HG02852 (cell line): Measurements from ENCODE around the gene C2CD4D.
"Not testable (repeated sequence)": the region's sequence is repeated elsewhere in the genome, so short reads cannot be mapped to it uniquely, and the experiment has no call there.

Experiments
- ATAC-seq: cut with Tn5 transposase; IDR thresholded peaks from one replicate; pipeline ENCODE4 v1.9.1; 2021; ENCODE audit warnings: mild to moderate bottlenecking, moderate library complexity; ENCODE audit not compliant: unreplicated experiment

C2CD4D gene

GRCh38 chr1:151858886-151859665 lies 19.5 kb upstream of the C2CD4D start:
- no peak for ATAC-seq

DNA sequence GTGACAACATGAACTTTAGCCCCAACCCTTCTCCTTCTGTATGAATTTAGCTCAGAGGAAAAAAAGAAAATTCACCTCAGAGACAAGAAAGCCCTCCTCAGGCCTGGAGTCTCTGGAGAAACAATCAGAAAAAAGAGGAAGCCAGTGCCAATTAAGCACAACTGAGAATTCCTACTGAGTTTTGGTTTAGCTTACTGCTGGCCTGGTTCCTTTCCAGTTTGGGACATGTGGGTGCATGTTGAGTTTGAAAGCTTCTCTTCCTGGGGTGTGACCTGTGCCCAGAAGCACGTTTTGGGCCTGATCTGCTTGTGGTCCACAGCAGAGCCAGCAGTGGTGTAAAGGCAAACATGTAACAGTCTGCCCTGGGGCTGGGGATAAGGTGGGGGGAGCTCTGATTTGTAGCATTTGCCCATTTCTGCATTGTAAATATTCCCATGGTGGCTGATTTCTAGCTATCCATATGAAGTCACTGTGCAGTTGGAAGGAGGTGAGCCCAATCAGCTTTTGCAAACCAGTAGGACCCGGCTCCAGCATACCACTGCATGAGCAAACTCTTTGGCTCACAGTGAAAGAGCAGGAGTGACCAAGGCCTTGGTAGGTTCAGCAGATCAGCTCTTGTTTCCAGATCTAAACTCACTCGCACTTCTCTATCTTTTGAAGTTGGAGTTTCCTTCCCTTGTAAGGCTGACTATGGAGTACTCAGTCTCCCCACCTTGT lies 18.6 kb upstream of the C2CD4D start:
- ATAC-seq = no peak

DNA sequence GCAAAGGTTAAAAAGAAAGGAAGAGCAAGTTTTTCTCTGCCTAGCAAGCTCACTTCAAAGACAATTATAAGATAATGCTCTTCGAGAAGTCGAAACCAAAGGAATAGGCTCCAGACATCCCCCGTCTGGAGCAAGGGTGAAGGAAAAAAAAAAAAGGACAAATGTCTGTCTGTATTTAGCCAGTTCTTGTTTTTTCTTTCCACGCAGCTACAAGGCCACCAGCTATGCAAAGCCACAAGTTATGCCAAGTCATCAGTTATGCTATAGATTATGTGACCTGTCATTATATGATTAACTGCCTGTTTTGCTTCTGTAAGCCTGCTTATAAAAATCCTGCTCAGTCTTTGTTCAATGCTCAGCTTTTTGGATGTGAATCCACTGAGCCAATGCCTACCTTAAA lies 16.3 kb upstream of the C2CD4D start:
- ATAC-seq = no peak

DNA sequence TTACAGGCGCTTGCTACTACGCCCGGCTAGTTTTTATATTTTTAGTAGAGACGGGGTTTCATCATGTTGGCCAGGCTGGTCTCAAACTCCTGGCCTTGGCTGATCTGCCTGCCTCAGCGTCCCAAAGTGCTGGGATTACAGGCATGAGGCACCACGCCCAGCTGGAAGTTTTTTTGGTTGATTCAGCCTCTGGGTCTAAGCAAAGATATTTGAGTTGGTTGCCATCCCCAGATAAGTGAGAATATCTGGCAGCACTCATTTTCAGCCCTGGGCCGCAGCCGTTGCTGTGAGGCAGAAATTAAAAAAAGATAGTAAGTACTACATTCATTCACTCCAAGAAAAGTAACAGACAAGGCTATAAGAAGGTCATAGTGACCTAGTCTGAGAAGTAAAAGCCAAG lies 15.9 kb upstream of the C2CD4D start:
- not testable (repeated sequence) for ATAC-seq

DNA sequence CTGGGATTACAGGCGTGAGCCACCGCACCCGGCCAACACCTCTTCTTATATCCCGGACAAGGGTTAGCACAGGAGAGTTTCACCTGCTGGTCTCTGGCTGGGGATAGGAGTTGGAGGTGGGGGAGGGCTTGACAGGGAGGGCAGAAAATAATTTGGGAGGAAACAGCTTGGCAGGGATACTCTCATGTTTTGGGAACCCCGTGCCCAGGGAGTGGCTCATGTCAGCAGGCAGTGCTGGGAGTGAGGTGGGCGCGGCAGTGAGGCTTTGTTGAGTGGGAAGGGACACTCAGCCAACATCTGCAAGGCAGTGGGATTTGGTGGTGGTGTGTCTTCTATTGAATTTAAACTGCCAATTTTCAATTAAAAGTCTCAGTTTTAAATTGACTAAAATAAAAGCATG lies 15.0 kb upstream of the C2CD4D start:
- ATAC-seq = no peak

DNA sequence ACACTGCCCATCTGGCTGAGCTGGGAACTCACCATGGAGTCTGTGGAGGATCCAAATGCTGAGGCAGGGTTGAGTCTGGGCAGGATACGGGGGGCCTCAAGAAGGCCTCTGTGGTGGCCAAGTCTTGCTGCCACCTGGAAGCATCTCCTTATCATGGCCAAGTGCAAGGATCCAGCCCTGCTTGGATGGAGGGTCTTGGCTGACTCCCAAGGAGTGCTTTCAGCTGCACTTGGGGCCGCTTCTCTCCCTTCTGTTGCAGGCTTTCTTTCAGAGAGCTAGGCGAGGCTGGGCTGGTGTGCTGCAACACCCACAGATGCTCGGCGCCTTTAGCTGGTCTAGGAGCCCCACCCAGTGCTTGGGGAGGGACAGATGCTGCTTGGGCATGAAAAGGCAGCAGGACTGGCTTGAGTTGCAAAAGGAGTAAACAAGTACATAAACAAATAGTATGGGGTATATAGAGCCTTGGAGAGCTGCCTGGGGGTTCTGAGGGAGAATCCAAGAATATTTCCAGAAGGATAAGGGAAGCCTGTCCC lies 13.9 kb upstream of the C2CD4D start, which contains the start of gene THEM5:
TSS of gene THEM5 (minus strand) at position 302 of the 533 bp plus-strand sequence. CDS start at position 155, 147 bp downstream.
- no peak for ATAC-seq

GRCh38 chr1:151852733-151853132 lies 13.1 kb upstream of the C2CD4D start:
- no peak for ATAC-seq

GRCh38 chr1:151851886-151852285 lies 12.3 kb upstream of the C2CD4D start:
- ATAC-seq = no peak

DNA sequence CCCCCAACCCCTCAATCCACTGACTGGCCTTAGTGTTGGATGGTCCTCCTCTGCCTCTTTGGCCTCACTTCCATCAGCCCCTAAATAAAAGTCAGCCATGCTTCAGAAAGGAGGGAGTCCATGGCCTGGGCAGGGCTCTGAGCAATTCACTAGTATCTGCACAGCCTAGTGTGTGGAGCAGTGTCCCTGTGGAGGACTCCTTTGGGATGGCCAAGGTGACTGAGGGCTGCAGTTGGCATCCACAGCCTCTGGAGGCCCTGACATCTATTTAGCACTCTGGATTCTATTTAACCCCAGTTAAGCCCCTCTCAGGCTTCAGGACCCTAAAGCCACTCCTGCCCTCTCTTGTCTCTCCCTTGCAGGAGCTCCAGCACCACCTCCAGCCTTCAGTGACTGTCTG lies 10.3 kb upstream of the C2CD4D start:
- no peak for ATAC-seq

DNA sequence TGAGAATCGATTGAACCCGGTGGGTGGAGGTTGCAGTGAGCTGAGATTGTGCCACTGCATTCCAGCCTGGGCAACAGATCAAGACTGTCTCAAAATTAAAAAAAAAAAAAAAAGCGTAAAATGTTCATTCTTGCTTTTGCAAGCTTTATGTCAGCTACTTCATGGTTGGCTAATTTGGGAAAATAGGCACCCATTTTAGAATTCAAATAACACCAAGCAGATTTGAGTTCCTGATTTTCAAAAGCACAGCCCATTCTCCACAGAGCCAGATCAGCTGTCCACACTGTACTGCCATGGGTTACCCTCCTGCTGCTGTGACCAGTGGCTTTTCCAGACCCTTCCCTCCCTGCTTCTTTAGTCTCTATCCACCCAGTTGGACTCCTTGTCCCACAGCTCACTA lies 9.5 kb upstream of the C2CD4D start:
- ATAC-seq = no peak

DNA sequence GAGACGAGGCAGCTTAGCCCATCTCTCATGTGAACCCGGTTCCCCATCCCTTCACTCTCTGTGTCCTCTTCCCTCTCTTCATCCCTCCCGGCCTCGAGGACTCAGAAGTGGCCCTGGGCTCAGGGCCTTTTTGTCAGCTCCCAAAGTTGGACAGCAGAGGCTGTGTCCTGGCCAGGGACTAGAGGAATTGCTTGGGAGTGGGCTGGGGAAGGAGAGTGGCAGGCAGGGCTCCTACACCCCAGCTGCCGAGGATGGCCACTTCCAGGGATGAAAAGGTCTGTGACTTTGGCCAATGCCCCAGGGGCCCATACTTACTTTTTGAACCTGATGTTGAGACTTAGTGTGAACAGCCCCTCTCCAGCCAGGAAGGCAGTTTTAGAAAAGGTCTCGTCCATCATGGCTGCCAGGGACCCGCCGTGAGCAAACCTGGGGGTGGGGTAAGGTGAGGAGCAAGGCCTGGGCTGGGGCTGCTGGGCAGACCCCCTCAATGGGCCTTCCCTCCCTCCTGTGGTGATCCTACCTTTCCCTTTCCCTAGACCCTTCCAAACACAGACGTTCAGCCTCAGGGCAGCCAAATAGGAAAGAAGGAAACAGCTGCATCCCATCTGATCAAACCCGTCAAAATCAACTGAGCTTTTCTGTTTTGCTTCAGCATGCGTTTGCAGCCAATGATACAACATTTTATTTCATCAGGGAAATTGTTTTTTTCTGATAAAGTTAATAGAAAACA lies 8.4 kb upstream of the C2CD4D start:
- ATAC-seq = no peak

DNA sequence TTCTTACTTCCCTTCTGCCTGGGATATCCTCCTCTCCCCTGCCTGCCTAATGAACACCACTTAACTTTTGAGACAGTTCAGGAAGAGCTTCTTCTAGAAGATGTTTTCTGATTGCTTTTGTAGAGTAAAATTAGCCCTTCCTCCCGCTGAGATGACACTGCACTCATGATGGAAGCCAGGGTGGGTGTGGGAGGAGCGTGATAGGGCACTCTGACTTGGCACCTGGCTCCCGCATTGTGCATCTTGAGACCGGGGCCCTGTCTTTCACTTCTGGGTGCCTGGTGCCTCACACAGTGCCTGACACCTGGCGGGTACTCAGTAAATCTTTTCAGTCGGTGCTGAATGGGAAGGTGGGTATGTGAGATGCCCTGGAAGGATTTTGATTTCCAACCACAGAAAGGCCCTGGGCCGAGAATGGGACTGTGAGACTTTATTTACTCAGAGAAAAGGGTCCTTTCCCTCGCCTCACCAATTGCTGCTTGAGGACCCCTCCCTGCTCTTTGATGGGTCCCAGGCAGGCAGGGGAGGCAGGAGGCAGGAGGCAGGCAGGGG lies 7.1 kb upstream of the C2CD4D start:
- no peak for ATAC-seq

GRCh38 chr1:151846062-151846568 lies 6.5 kb upstream of the C2CD4D start:
- no peak for ATAC-seq

GRCh38 chr1:151843398-151843797 lies 3.8 kb upstream of the C2CD4D start:
- no peak for ATAC-seq

GRCh38 chr1:151841141-151841540 lies 1.5 kb upstream of the C2CD4D start:
- no peak for ATAC-seq

DNA sequence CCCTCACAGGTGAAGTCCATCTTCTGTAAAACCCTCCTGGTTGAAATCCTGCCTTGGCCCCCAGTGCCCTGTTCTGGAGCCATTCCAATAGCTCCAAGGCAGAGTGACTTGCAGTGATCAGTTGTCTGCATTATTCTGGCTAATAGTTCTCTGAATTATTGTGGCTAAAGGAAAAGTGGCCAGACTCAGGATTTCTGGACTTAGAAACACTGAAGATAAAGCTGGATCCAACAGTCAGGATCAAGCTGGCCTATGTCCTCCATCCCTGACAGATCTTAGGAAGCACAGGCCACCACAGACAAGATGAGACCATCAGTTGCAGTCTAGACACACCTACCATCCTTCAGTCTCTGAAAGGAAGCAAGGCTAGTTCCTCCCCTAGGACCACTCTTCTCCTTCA lies 801 bp upstream of the C2CD4D start:
- no peak for ATAC-seq

- ATAC-seq = no peak
These were observed 573 bp downstream of the C2CD4D start for GRCh38 chr1:151839082-151839412.

- no peak for ATAC-seq
These were observed 1.2 kb downstream of the C2CD4D start for GRCh38 chr1:151838222-151839081.

GRCh38 chr1:151837884-151838221 lies 1.8 kb downstream of the C2CD4D start:
- no peak for ATAC-seq

DNA sequence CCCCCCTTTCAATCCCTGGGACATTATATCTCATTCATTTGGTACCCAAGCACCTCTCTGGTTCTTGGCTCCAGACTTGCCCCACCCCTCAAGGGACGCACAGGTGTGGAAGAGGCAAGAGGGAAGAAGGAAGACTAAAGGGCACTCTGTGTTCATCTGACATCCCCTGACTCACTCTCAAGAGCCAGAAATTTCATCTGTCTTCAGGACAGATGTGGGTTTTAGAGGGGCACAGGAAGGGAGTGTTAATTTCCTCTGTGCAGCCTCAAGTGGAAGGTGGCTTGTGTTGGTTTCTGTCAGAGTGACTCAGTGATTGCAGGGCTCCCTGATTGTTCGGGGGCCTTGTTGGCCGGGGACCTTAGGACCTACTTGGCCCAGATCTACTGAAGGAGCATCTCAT lies 2.4 kb downstream of the C2CD4D start:
- no peak for ATAC-seq
